Measurements from ENCODE around the gene PNPO. TPM values are rescaled to one million over a fixed set of nuclear protein-coding genes. Genes with fewer than 3 reads are reported as not detected.
"Not testable (repeated sequence)": the region's sequence is repeated elsewhere in the genome, so short reads cannot be mapped to it uniquely, and the experiment has no call there.

Gene PNPO
- total RNA-seq, 2 experiments from 2014 or later = 30.9 to 36.5 TPM

DNA sequence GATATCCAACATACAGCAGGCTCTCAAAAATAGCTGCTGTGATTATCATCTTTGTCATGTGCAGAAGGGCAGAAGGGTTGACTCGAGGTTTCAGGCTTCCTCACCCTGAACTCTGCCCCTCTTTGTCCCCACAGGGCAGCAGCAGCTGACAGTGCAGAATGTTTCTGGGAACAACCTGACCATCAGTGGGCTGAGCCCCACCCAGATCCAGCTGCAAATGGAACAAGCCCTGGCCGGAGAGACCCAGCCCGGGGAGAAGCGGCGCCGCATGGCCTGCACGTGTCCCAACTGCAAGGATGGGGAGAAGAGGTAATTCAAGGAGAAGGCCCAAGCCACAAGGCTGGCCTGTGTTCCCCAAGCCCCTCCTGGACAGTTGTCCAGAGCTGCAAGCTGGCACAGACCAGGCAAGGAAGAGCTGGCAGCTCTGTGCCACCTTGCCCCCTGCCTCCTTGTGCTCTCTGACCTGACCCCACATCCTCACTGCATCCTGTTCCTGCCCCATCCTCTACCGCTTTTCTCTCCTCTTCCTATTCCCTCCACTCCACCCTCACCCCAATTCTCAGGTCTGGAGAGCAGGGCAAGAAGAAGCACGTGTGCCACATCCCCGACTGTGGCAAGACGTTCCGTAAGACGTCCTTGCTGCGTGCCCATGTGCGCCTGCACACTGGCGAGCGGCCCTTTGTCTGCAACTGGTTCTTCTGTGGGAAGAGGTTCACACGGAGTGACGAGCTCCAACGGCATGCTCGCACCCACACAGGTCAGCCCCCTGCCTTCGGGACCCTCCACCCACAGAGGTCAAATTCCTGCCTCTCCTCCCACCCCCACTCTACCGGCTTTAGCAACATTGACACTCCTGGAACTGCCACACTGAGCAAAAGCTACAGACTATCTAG, 16.3 kb upstream of the PNPO start:
- Mint-ChIP-seq H3K27ac (no peak overlapping the region), H3K9me3 (no peaks in the 10 kb centered on the region), H3K36me3 (ENCODE audit: low read depth) (peaks cover 46% of the 10 kb centered on the region), H3K4me3 (no peak overlapping the region), H3K4me1 (peaks cover 3% of the 10 kb centered on the region), H3K27me3 (no peaks in the 10 kb centered on the region)
- CTCF ChIA-PET = interaction anchor here (1.1 to 1.6 kb wide), 2 partner anchors 32 to 46 kb away, joined by 3 to 4 read pairs; partner anchors contain the start of gene CDK5RAP3
- POLR2A ChIA-PET = no interaction called here
- DNase-seq = no peak

DNA sequence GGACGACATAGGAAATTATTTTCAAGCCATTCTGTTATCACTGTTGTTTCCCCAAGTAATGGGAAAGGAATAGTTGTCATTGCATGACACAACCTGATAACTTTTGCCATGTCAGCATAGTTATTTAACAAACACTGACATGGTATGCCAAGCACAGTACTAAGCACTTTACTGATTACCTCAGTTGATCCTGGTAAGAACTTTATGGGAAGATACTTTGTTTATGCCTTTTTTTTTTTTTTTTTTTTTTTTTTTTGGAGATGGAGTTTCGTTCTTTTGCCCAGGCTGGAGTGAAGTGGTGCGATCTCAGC, 15.7 kb upstream of the PNPO start:
- CTCF ChIA-PET = interaction anchor here (0.6 to 1.6 kb wide), 2 partner anchors 45 to 214 kb away, joined by 3 to 4 read pairs; partner anchors contain the start of gene CDK5RAP3
- H3K4me1 Mint-ChIP-seq = peaks cover 3% of the 10 kb centered on the region

DNA sequence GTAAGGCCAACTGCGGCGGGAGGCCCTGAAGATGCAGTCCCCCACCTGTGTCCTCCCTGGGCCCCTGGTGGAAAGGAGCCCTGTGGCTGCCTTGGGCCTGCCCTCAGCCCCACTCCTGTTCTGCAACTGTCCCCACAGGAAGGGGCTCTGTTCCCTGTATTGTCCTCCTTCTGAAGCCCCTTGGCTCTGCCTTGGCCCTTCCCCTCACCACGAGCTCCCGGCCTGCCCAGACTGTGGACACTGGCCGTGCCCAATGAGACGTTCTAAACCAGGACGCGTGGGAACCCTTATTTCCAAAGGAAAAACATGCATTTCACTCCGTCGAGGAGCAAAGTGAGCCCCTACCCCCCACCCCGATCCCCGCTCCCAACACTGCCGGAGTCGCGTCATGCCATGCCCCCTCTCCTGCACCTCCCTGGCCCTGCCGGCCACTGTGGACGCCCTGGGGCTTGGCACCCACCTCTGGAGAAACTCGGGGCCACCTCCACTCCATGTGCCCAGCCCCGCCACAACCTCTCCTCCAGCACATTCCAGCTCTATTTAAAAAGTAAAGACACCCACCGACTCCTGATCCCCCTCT, 13.5 kb upstream of the PNPO start:
- Mint-ChIP-seq H3K27ac (peak overlapping the region; percentile 68), H3K4me3 (no peak overlapping the region), H3K36me3 (ENCODE audit: low read depth) (peaks cover 38% of the 10 kb centered on the region), H3K27me3 (no peaks in the 10 kb centered on the region), H3K9me3 (no peaks in the 10 kb centered on the region), H3K4me1 (peaks cover 3% of the 10 kb centered on the region)
- ChIA-PET CTCF (interaction anchor here (0.5 to 1.2 kb wide), 2 partner anchors 9 to 78 kb away, joined by 3 read pairs; no protein-coding TSS in a partner anchor), POLR2A (no interaction called here)
- DNase-seq = no peak

More for the DNA sequence above, 15.7 kb upstream of the PNPO start:
- no peaks in the 10 kb centered on the region for H3K27me3 Mint-ChIP-seq
- no peaks in the 10 kb centered on the region for H3K9me3 Mint-ChIP-seq
- no peak overlapping the region for H3K4me3 Mint-ChIP-seq
- H3K36me3 Mint-ChIP-seq (ENCODE audit: low read depth) = peaks cover 46% of the 10 kb centered on the region
- DNase-seq = no peak
- POLR2A ChIA-PET = no interaction called here
- H3K27ac Mint-ChIP-seq = no peak overlapping the region

DNA sequence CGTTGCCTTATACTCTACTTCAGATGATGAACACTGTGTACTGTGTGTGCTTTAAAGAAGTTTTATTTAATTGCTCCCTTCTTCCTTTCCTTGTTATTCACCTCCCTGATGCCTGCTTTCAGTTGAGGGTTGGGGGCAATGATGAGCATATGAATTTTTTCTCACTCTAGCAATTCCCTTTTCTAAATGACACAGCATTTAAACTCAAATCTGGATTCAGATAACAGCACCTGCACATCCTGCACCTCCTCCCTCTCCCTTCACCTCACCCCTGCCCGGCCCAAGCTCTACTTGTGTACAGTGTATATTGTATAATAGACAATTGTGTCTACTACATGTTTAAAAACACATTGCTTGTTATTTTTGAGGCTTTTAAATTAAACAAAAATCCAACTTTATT, 13.0 kb upstream of the PNPO start:
- POLR2A ChIA-PET = no interaction called here
- H3K9me3 Mint-ChIP-seq = no peaks in the 10 kb centered on the region
- no peak overlapping the region for H3K27ac Mint-ChIP-seq
- H3K36me3 Mint-ChIP-seq (ENCODE audit: low read depth) = peaks cover 32% of the 10 kb centered on the region
- peaks cover 3% of the 10 kb centered on the region for H3K4me1 Mint-ChIP-seq
- no peak overlapping the region for H3K4me3 Mint-ChIP-seq
- CTCF ChIA-PET = interaction anchor here (0.7 to 1.3 kb wide), 4 partner anchors 8 to 20 kb away, joined by 3 to 4 read pairs (median 3); partner anchors contain the start of gene PNPO
- no peak for DNase-seq
- no peaks in the 10 kb centered on the region for H3K27me3 Mint-ChIP-seq

DNA sequence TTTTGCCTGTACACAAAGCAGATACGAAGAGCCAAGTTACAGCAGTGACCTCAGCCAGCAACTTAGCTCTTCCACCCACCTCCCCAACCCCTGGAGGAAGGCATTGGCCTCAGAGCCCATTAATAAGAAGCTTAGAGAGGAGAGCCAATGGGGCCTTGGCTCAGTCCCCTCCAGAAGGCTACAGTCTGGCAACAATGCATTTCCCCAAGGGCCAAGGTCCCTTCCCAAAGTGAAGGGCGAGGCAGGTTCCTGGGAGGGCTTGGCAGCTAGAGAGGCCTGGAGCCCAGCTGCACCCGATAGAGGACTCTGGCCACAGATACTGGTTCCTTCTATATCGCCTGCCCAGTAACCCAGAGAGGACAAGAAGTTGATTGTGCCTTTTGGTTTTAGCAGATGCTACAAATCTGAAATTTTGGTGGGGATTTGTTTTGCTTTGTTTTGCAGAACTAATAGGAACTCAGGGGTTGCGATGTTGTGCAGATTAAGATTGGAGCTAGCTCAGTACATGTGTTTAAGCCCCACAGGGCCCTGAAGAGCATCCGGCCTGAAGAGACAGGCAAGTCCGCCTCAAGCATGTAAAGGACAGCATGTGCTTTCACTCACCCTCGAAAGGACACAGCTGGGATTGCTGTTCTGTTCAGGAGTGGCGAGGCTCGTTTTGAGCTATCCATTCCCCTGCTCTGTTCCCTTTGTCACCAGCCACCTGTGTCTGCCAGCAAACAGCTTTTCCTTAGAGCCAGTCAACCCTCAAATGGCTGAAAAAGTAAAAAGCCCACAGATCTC, 12.0 kb upstream of the PNPO start:
- CTCF ChIA-PET = interaction anchor here (0.7 to 1.6 kb wide), 9 partner anchors 9 to 74 kb away, joined by 3 to 8 read pairs (median 3); partner anchors contain the start of gene PNPO
- Mint-ChIP-seq H3K9me3 (no peaks in the 10 kb centered on the region), H3K27me3 (no peaks in the 10 kb centered on the region), H3K36me3 (ENCODE audit: low read depth) (peaks cover 24% of the 10 kb centered on the region), H3K27ac (no peak overlapping the region), H3K4me3 (no peak overlapping the region), H3K4me1 (peaks cover 3% of the 10 kb centered on the region)
- POLR2A ChIA-PET = no interaction called here
- DNase-seq = no peak

DNA sequence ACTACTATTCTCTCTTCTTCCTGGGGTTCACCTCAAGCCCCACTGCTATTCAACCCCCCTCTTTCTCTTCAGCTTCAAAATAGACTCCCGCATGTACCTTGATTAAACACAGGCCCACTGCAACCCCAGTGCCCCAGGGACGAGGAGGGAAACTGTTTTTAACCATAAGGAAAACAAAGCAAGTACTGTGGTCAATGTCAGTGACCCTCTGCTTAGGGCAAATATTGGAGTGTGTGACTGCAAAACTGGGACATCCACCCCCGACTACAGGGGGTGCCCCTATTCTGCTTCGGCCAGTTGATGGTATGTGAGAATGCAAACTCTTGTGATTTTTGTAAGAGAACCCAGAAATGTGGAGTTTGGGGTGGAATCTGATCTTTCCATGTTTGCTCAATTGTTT, 9.5 kb upstream of the PNPO start:
- H3K4me3 Mint-ChIP-seq = no peak overlapping the region
- H3K27ac Mint-ChIP-seq = no peak overlapping the region
- POLR2A ChIA-PET = no interaction called here
- H3K36me3 Mint-ChIP-seq (ENCODE audit: low read depth) = peaks cover 11% of the 10 kb centered on the region
- CTCF ChIA-PET = interaction anchor here (0.8 kb wide), 1 partner anchor 9 kb away, joined by 3 read pairs; no protein-coding TSS in a partner anchor
- no peaks in the 10 kb centered on the region for H3K27me3 Mint-ChIP-seq
- peaks cover 2% of the 10 kb centered on the region for H3K4me1 Mint-ChIP-seq
- H3K9me3 Mint-ChIP-seq = no peaks in the 10 kb centered on the region
- no peak for DNase-seq

DNA sequence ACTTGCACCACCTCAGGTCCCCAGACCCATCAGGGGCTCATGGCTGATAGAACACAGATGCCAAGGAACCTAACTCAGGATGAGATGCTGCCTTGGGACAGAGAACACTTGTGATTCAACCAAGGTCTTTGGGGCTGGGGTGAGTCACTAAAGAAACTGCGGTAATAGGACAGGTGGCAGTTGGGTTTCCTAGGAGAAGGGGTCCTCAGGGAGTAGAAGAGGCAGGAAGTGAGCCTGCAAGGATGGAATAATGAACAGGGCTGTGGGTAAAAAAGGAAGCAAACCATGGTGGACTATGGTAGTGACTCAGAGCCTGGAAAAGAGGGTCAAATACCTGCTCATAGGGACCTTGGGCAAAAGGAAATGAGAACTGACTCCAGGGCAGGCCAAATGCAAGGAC, 6.5 kb upstream of the PNPO start:
- no peaks in the 10 kb centered on the region for H3K27me3 Mint-ChIP-seq
- no peaks in the 10 kb centered on the region for H3K36me3 Mint-ChIP-seq (ENCODE audit: low read depth)
- DNase-seq = no peak
- no peaks in the 10 kb centered on the region for H3K9me3 Mint-ChIP-seq
- H3K4me3 Mint-ChIP-seq = no peak overlapping the region
- H3K4me1 Mint-ChIP-seq = peaks cover 3% of the 10 kb centered on the region
- ChIA-PET CTCF (no interaction called here), POLR2A (no interaction called here)
- no peak overlapping the region for H3K27ac Mint-ChIP-seq

DNA sequence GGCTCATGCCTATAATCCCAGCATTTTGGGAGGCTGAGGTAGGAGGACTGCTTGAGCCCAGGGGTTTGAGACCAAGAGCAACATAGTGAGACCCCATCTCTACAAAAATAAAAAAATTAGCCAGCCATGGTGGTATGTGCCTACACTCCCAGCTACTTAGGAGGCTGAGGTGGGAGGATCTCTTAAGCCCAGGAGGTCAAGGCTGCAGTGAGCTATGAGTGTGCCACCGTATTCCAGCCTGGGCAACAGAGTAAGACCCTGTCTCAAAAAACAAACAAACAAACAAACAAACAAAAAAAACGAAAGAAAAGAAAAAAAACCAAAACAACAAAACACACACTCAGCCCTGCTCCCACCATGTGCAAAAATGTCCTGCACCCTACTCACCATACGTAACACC, 5.9 kb upstream of the PNPO start:
- DNase-seq; H3K9me3 Mint-ChIP-seq; H3K4me3 Mint-ChIP-seq; H3K27me3 Mint-ChIP-seq; H3K36me3 Mint-ChIP-seq (ENCODE audit: low read depth); POLR2A ChIA-PET; H3K4me1 Mint-ChIP-seq; H3K27ac Mint-ChIP-seq: not testable (repeated sequence)
- CTCF ChIA-PET = interaction anchor here (1.1 kb wide), 1 partner anchor 13 kb away, joined by 3 read pairs; no protein-coding TSS in a partner anchor

DNA sequence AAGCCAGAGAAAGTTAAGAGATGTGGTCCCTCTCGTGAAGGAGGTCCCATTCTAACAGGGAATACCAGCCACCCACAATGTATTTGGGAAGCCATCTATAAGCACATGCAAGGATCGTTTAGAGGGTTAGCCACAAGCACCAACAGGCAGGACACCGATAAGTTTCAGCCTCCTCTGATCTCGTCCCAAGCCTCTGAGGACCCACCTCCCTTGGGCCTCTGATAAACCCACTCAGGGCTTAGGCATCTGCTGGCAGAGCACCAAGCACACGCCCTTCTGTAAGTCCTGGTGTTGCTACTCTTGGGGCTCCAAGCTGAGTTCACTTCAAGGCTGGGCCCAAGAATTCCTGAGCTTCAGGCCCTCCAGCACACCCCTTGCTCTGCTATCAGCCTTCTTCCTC, 5.4 kb upstream of the PNPO start:
- Mint-ChIP-seq H3K4me3 (no peak overlapping the region), H3K36me3 (ENCODE audit: low read depth) (peaks cover 1% of the 10 kb centered on the region), H3K27ac (no peak overlapping the region), H3K27me3 (no peaks in the 10 kb centered on the region), H3K9me3 (no peaks in the 10 kb centered on the region), H3K4me1 (peaks cover 11% of the 10 kb centered on the region)
- no peak for DNase-seq
- ChIA-PET POLR2A (no interaction called here), CTCF (interaction anchor here (0.9 to 1.2 kb wide), 3 partner anchors 11 to 13 kb away, joined by 3 to 5 read pairs (median 3); no protein-coding TSS in a partner anchor)

DNA sequence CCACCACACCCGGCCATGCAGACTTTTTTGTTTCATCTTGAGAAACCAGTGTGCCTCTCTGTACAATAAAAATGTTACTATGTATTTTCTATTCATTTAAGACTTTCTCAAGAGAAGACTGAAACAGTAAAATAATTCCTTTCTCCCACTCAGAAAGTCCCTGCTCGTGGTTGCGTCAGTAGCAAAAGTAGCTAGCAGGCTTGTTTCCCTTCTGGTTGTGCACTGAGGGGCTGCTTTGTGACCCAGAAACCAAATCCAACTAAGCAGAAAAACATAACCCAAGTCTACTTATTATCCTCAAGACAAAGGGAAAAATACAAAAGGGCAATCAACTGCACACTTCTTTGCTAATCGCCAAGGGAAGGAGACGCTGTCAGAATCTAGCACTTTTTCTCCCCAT, 3.4 kb upstream of the PNPO start:
- H3K27ac Mint-ChIP-seq = no peak overlapping the region

DNA sequence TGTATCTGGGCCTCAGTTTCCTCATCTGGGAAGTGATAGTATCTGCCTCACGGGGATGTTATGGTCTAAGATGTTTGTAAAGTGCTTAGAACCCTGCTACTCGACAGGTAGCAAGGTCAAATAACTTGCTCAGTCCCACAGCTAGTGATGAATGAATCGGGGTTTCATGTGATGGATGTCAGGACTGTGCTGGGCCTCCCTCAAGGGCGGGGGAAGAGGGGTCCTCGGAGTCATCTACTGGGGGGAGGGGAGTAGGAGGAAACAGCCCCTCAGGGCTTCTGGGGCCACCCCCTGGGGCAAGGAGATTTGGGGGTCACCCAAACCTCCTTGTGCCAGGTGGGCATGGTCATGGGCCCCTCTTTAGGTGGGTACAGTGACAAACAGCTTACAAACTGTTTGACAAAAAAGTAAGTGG, 732 bp downstream of the PNPO start:
- Mint-ChIP-seq H3K4me1 (peaks cover 53% of the 10 kb centered on the region), H3K27me3 (no peaks in the 10 kb centered on the region), H3K9me3 (no peaks in the 10 kb centered on the region), H3K27ac (peak overlapping the region; percentile 85), H3K4me3 (peak overlapping the region; percentile 91), H3K36me3 (ENCODE audit: low read depth) (peaks cover 20% of the 10 kb centered on the region)
- no peak for DNase-seq
- ChIA-PET CTCF (interaction anchor here (0.6 to 3.4 kb wide), 13 partner anchors 8 to 101 kb away, joined by 3 to 21 read pairs (median 4); partner anchors contain the start of genes CDK5RAP3 and SCRN2), POLR2A (interaction anchor here (1.6 kb wide), 1 partner anchor 28 kb away, joined by 3 read pairs; no protein-coding TSS in a partner anchor)

More for the DNA sequence above, 3.4 kb upstream of the PNPO start:
- Mint-ChIP-seq H3K9me3 (no peaks in the 10 kb centered on the region), H3K4me3 (no peak overlapping the region), H3K27me3 (no peaks in the 10 kb centered on the region), H3K4me1 (peaks cover 25% of the 10 kb centered on the region), H3K36me3 (ENCODE audit: low read depth) (peaks cover 3% of the 10 kb centered on the region)
- ChIA-PET CTCF (no interaction called here), POLR2A (no interaction called here)
- DNase-seq = no peak

DNA sequence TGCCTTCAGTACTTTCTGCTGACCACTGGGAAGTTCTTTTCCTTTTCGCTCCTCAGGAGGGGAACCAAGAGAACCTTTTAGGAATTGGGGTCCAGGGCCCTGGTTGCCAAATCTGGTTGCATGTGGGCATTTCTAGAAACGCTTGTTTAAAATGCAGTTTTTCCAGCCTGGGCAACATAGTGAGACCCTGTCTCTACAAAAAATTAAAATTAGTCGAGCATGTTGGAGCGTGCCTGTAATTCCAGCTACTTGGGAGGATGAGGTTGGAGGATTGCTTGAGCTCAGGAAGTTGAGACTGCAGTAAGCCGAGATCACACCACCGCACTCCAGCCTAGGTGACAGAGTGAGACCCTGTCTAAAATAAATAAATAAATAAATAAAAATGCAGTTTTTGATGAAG, 1.2 kb downstream of the PNPO start:
- H3K36me3 Mint-ChIP-seq (ENCODE audit: low read depth) = peaks cover 22% of the 10 kb centered on the region
- H3K4me1 Mint-ChIP-seq = peaks cover 55% of the 10 kb centered on the region
- DNase-seq = no peak
- H3K27me3 Mint-ChIP-seq = no peaks in the 10 kb centered on the region
- H3K27ac Mint-ChIP-seq = peak overlapping the region; percentile 85
- H3K9me3 Mint-ChIP-seq = no peaks in the 10 kb centered on the region
- H3K4me3 Mint-ChIP-seq = peak overlapping the region; percentile 91
- ChIA-PET POLR2A (no interaction called here), CTCF (interaction anchor here (0.6 to 3.4 kb wide), 11 partner anchors 8 to 102 kb away, joined by 3 to 21 read pairs (median 4); partner anchors contain the start of genes CDK5RAP3 and SCRN2)
